Endothelial cell of umbilical vein (primary cell): Measurements from ENCODE around the gene PRDX5. TPM values are rescaled to one million over a fixed set of nuclear protein-coding genes. Genes with fewer than 3 reads are reported as not detected.

Experiments used
- BruUV-seq: library from RNA; stranded (reverse); fragments of 400-500 nt; replicated peaks from 2 replicates; lab custom pipeline; 2021; lab: Mats Ljungman, UMichigan
- CTCF ChIA-PET: fragments of 300-600, 350-600 bp; sonication (Branson Sonifier 250); formaldehyde crosslinking; loops from one replicate; lab custom pipeline; 2021; ENCODE audit warnings: antibody characterized with exemption, inconsistent platforms; lab: Charles Lee
- POLR2A ChIA-PET: fragments of 300-600, 350-600 bp; sonication (Branson Sonifier 250); formaldehyde crosslinking; loops from one replicate; lab custom pipeline; 2021; ENCODE audit warnings: antibody characterized with exemption, inconsistent platforms; lab: Charles Lee
- DNase-seq: peaks from one replicate; pipeline ENCODE4 v3.0.0-alpha.2; 2011; ENCODE audit warnings: low read depth, low spot score
- FAIRE-seq: peaks from 2 replicates; lab custom pipeline; 2011; peaks lifted over from hg19 to GRCh38; lab: Jason Lieb, UNC
- H2AFZ ChIP-seq: 2 replicates; pipeline ENCODE4 v1.6.0; 2012; ENCODE audit warnings: low read depth, low read length, control low read depth, inconsistent platforms
- H3K27ac ChIP-seq: 2 replicates; pipeline ENCODE4 v1.5.1; 2011; ENCODE audit warnings: low read depth, mild to moderate bottlenecking, control low read depth, low read length, moderate library complexity; ENCODE audit not compliant: insufficient read depth
- H3K27me3 ChIP-seq, 2 experiments: 2 replicates each; pipeline versions ENCODE4 v1.6.0 to v1.6.1; 2011; ENCODE audit warnings: low read length in 2 of 2, mixed read lengths in 1 of 2; ENCODE audit not compliant: control insufficient read depth in 2 of 2, insufficient read depth in 2 of 2
- H3K36me3 ChIP-seq, 2 experiments: 2 replicates in 1 of 2; 3 replicates in 1 of 2; pipeline ENCODE4 v1.5.1; 2011; ENCODE audit warnings: low read length in 2 of 2, mild to moderate bottlenecking in 1 of 2, moderate library complexity in 1 of 2; ENCODE audit not compliant: control insufficient read depth in 2 of 2, insufficient read depth in 2 of 2; ENCODE audit errors: extremely low read depth in 1 of 2
- H3K4me1 ChIP-seq: 3 replicates; pipeline ENCODE4 v1.5.1; 2011; ENCODE audit warnings: mild to moderate bottlenecking, low read length; ENCODE audit not compliant: control insufficient read depth, insufficient read depth; ENCODE audit errors: extremely low read depth
- H3K4me2 ChIP-seq: 2 replicates; pipeline ENCODE4 v1.6.1; 2011; ENCODE audit warnings: low read length, control low read depth, mixed read lengths; ENCODE audit not compliant: insufficient read depth
- H3K4me3 ChIP-seq, 3 experiments: fragments of 200-600 bp in 1 of 3; sonication (generic), shearing (Covaris generic) in 1 of 3; replicated peaks in 1 of 3; 2 replicates each; pipeline ENCODE4 v1.5.1; 2011 to 2016; ENCODE audit warnings: control low read depth in 3 of 3, low read length in 3 of 3, mild to moderate bottlenecking in 2 of 3, inconsistent platforms in 1 of 3, low read depth in 1 of 3, moderate library complexity in 1 of 3; ENCODE audit not compliant: insufficient read depth in 1 of 3
- H3K79me2 ChIP-seq: 2 replicates; pipeline ENCODE4 v1.6.0; 2012; ENCODE audit warnings: low read length, inconsistent platforms; ENCODE audit not compliant: control insufficient read depth, insufficient read depth
- H3K9ac ChIP-seq: replicated peaks from 2 replicates; pipeline ENCODE3; 2011; ENCODE audit warnings: low read length, control low read depth; ENCODE audit not compliant: insufficient read depth; ENCODE audit errors: extremely low read depth
- H3K9me1 ChIP-seq: replicated peaks from 3 replicates; pipeline ENCODE4 v1.6.0; 2011; ENCODE audit warnings: mild to moderate bottlenecking, low read length; ENCODE audit not compliant: control insufficient read depth, insufficient read depth; ENCODE audit errors: extremely low read depth
- H3K9me3 ChIP-seq: replicated peaks from 2 replicates; pipeline ENCODE4 v1.5.1; 2012; ENCODE audit warnings: low read length, inconsistent platforms; ENCODE audit not compliant: control insufficient read depth, insufficient read depth
- H4K20me1 ChIP-seq: replicated peaks from 2 replicates; pipeline ENCODE3; 2011; ENCODE audit warnings: mild to moderate bottlenecking, low read length; ENCODE audit not compliant: control insufficient read depth, insufficient read depth; ENCODE audit errors: extremely low read depth
- EZH2 ChIP-seq: IDR thresholded peaks from 2 replicates; pipeline ENCODE4 v1.6.1; 2012; ENCODE audit warnings: borderline replicate concordance, low read depth, mild to moderate bottlenecking, moderate library complexity, low read length, inconsistent platforms; ENCODE audit not compliant: severe bottlenecking
- FOS ChIP-seq: IDR thresholded peaks from 2 replicates; pipeline ENCODE4 v1.6.1; 2011; ENCODE audit warnings: mild to moderate bottlenecking, low read length, moderate library complexity, borderline replicate concordance; ENCODE audit not compliant: insufficient read depth
- GATA2 ChIP-seq: IDR thresholded peaks from 2 replicates; pipeline ENCODE4 v1.7.0; 2011; ENCODE audit warnings: low read depth, mild to moderate bottlenecking, moderate library complexity, mixed read lengths, low read length; ENCODE audit not compliant: insufficient read length, insufficient read depth
- JUN ChIP-seq: IDR thresholded peaks from 2 replicates; pipeline ENCODE4 v1.6.1; 2011; ENCODE audit warnings: borderline replicate concordance, low read depth; ENCODE audit not compliant: insufficient read length, insufficient read depth
- MAX ChIP-seq: IDR thresholded peaks from 2 replicates; pipeline ENCODE4 v1.6.1; 2011; ENCODE audit not compliant: insufficient read depth, insufficient read length
- MYC ChIP-seq: IDR thresholded peaks from one replicate; pipeline ENCODE4 v1.6.1; 2011; ENCODE audit warnings: mild to moderate bottlenecking, low read depth, low read length
- POLR2A ChIP-seq: IDR thresholded peaks from 2 replicates; pipeline ENCODE4 v1.6.1; 2012; ENCODE audit warnings: low read depth, mild to moderate bottlenecking, control low read depth, low read length
- dilution Hi-C: fragments of 300-500 bp; cut with MboI; formaldehyde crosslinking; loops from one replicate; pipeline ENCODE4 v1.15.0; 2019; ENCODE audit warnings: low sequenced_read_pairs; ENCODE audit not compliant: extremely low pct_ligation_motif_present
- intact Hi-C: fragments of 100-400 bp; cut with micrococcal nuclease; formaldehyde crosslinking; loops from one replicate; pipeline ENCODE4 v1.10.0; 2022
- polyA plus RNA-seq, 4 experiments: library from polyadenylated mRNA; depleted of rRNA in 3 of 4; stranded (reverse) in 3 of 4; unstranded in 1 of 4; fragments of >200 nt; gene quantifications; 2 replicates each; pipeline versions ENCODE4 v1.2.1 to v1.2.3, GENCODE V29; 2011 to 2012; ENCODE audit warnings: missing spikeins in 1 of 4
- total RNA-seq: library from RNA; stranded (reverse); gene quantifications from 2 replicates; pipeline ENCODE4 v1.2.3, GENCODE V29; 2021
- TF ChIP-seq, protein P1 (sequence below), 2 donors: IDR thresholded peaks; 1 replicate in 1 of 2; 2 replicates in 1 of 2; pipeline ENCODE4 v1.5.1; 2011; ENCODE audit warnings: low read length in 2 of 2, mild to moderate bottlenecking in 2 of 2, moderate library complexity in 2 of 2, control low read depth in 1 of 2, inconsistent platforms in 1 of 2, low read depth in 1 of 2; ENCODE audit not compliant: insufficient read depth in 1 of 2; ENCODE audit errors: extremely low read depth in 1 of 2

PRDX5 gene
- total and polyA plus RNA-seq, 2 donors (not counting 3 experiments of a cell fraction or from before 2014, with no cell fraction given): 199 to 709 TPM

- Histone ChIP-seq H3K9me1 (no peaks in the 10 kb centered on the region), H3K9ac (no peak overlapping the region), H3K9me3 (no peaks in the 10 kb centered on the region), H3K4me1 (peaks cover 22% of the 10 kb centered on the region), H4K20me1 (no peaks in the 10 kb centered on the region), H3K79me2 (peaks cover 10% of the 10 kb centered on the region), H3K36me3 (peaks cover 5 to 15% of the 10 kb centered on the region in 2 experiments), H2AFZ (no peak overlapping the region), H3K4me3 (peak overlapping the region; percentile 11 to 91 (median 33)), H3K4me2 (peak overlapping the region; percentile 35), H3K27ac (no peak overlapping the region), H3K27me3 (no peaks in the 10 kb centered on the region)
- intact Hi-C loops (loop anchor here (1.0 to 5.0 kb wide), 2 partner anchors 42 to 118 kb away; partner anchors contain the start of genes FKBP2 and PRDX5), dilution Hi-C loops (no loop called here)
- ChIA-PET CTCF (interaction anchor here (0.6 to 1.5 kb wide), 5 partner anchors 7 to 59 kb away, joined by 3 to 5 read pairs (median 3); partner anchors contain the start of genes PRDX5 and TRMT112), POLR2A (no interaction called here)
- BruUV-seq: no TSS peak
- FAIRE-seq (no peak), DNase-seq (no peak)
- TF ChIP-seq MYC: no peak
- no peak for TF ChIP-seq GATA2
- TF ChIP-seq POLR2A: no peak
- no peak for TF ChIP-seq MAX
- no peak for TF ChIP-seq FOS
- TF ChIP-seq, protein P1, sequence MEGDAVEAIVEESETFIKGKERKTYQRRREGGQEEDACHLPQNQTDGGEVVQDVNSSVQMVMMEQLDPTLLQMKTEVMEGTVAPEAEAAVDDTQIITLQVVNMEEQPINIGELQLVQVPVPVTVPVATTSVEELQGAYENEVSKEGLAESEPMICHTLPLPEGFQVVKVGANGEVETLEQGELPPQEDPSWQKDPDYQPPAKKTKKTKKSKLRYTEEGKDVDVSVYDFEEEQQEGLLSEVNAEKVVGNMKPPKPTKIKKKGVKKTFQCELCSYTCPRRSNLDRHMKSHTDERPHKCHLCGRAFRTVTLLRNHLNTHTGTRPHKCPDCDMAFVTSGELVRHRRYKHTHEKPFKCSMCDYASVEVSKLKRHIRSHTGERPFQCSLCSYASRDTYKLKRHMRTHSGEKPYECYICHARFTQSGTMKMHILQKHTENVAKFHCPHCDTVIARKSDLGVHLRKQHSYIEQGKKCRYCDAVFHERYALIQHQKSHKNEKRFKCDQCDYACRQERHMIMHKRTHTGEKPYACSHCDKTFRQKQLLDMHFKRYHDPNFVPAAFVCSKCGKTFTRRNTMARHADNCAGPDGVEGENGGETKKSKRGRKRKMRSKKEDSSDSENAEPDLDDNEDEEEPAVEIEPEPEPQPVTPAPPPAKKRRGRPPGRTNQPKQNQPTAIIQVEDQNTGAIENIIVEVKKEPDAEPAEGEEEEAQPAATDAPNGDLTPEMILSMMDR (IDR thresholded peaks at IDR 0.05; ENCODE audit: extremely low read depth in 1 of 2, insufficient read depth in 1 of 2, low read depth in 1 of 2, low read length in 2 of 2): no peak
- no peak for TF ChIP-seq JUN
- TF ChIP-seq EZH2: no peak
Measured at GRCh38 chr11:64359712-64360445, 42.0 kb downstream of the PRDX5 start.
